Choroid plexus epithelial cell (primary cell): Measurements from ENCODE around the gene USH2A.

Experiments
- DNase-seq: peaks from one replicate; pipeline ENCODE4 v3.0.0-alpha.2; 2010; ENCODE audit warnings: low read depth
- H3K4me3 ChIP-seq: 2 replicates; pipeline ENCODE4 v1.5.1; 2011; ENCODE audit warnings: low read depth, mild to moderate bottlenecking, control low read depth, low read length, moderate library complexity
- CTCF ChIP-seq: conservative IDR thresholded peaks from 2 replicates; pipeline ENCODE4 v1.5.1; 2011; ENCODE audit warnings: low read depth, mild to moderate bottlenecking, control low read depth, inconsistent platforms, low read length, moderate library complexity

Gene USH2A

GRCh38 chr1:216212826-216213225 is 210.4 kb downstream of the USH2A start:
- H3K4me3 ChIP-seq = no peak overlapping the region
- TF ChIP-seq CTCF = no peak
- no peak for DNase-seq

GRCh38 chr1:216210081-216210480 is 213.2 kb downstream of the USH2A start:
- DNase-seq = peak; percentile 2
- H3K4me3 ChIP-seq = no peak overlapping the region
- TF ChIP-seq CTCF = no peak

GRCh38 chr1:216209125-216209524 is 214.1 kb downstream of the USH2A start:
- no peak overlapping the region for H3K4me3 ChIP-seq
- no peak for TF ChIP-seq CTCF
- no peak for DNase-seq

- no peak for DNase-seq
- H3K4me3 ChIP-seq = no peak overlapping the region
- no peak for TF ChIP-seq CTCF
Measured at GRCh38 chr1:216207154-216207553, 216.1 kb downstream of the USH2A start.

- DNase-seq = no peak
- no peak for TF ChIP-seq CTCF
- H3K4me3 ChIP-seq = no peak overlapping the region
Measured at GRCh38 chr1:216205176-216205575, 218.1 kb downstream of the USH2A start.

- no peak for DNase-seq
- no peak for TF ChIP-seq CTCF
- H3K4me3 ChIP-seq = no peak overlapping the region
Measured at GRCh38 chr1:216201946-216202345, 221.3 kb downstream of the USH2A start.

- DNase-seq = no peak
- H3K4me3 ChIP-seq = no peak overlapping the region
- TF ChIP-seq CTCF = no peak
Measured at GRCh38 chr1:216200941-216201340, 222.3 kb downstream of the USH2A start.
